Measurements from ENCODE around the gene GARIN5A. TPM values are rescaled to one million over a fixed set of nuclear protein-coding genes. Genes with fewer than 3 reads are reported as not detected.

The GARIN5A gene
- polyA plus RNA-seq, 3 donors = 0.41 TPM; not detected in 2

GRCh38 chr19:50501186-50501567 lies 24.5 kb upstream of the GARIN5A start:
- H3K9ac ChIP-seq (ENCODE audit: insufficient read depth, low read length, poor library complexity, severe bottlenecking) = no peak overlapping the region
- Mint-ChIP-seq H3K4me1 (no peaks in the 10 kb centered on the region), H3K36me3 (peaks cover 4 to 5% of the 10 kb centered on the region in 2 donors), H3K27ac (no peak overlapping the region), H3K4me3 (no peak overlapping the region), H3K27me3 (ENCODE audit: low read depth in 3 of 3) (peaks cover 0 to 2% (median 2%) of the 10 kb centered on the region in 3 donors), H3K9me3 (no peaks in the 10 kb centered on the region)
- no peaks in the 10 kb centered on the region for H4K20me1 ChIP-seq (ENCODE audit: insufficient read depth, low read length)
- no peak for TF ChIP-seq CTCF (IDR thresholded peaks at IDR 0.05)
- no peak overlapping the region for H3K4me3 ChIP-seq (replicated peaks in 1 of 3; ENCODE audit: low read depth in 2 of 3, low read length in 3 of 3)
- H3K27me3 ChIP-seq (ENCODE audit: control insufficient read depth in 2 of 2, insufficient read depth in 2 of 2, low read length in 2 of 2) = no peaks in the 10 kb centered on the region
- no peak overlapping the region for H3K4me2 ChIP-seq (replicated peaks; ENCODE audit: extremely low read depth, low read length, poor library complexity, severe bottlenecking)
- intact Hi-C loops (cut with micrococcal nuclease) = no loop called here
- H2AFZ ChIP-seq (ENCODE audit: insufficient read depth, low read depth, low read length, poor library complexity, severe bottlenecking) = no peak overlapping the region
- no peak for DNase-seq
- WGBS (ENCODE audit: insufficient coverage) = 89% methylated on average over 12 of the region's 12 CpGs
- no peaks in the 10 kb centered on the region for H3K36me3 ChIP-seq (replicated peaks in 1 of 2; ENCODE audit: control insufficient read depth in 1 of 2, insufficient read depth in 2 of 2, low read length in 2 of 2)
- H3K79me2 ChIP-seq (ENCODE audit: insufficient read depth, low read length) = no peaks in the 10 kb centered on the region
- no peaks in the 10 kb centered on the region for H3K9me3 ChIP-seq (replicated peaks in 1 of 2; ENCODE audit: control insufficient read depth in 1 of 2, insufficient read depth in 1 of 2, low read length in 2 of 2)
- H3K4me1 ChIP-seq (ENCODE audit: control insufficient read depth in 1 of 2, insufficient read depth in 2 of 2, low read length in 2 of 2) = no peaks in the 10 kb centered on the region
- no peak overlapping the region for H3K27ac ChIP-seq (ENCODE audit: low read depth in 1 of 2, low read length in 2 of 2)

GRCh38 chr19:50500753-50501151 lies 24.1 kb upstream of the GARIN5A start:
- Histone ChIP-seq H3K36me3 (replicated peaks in 1 of 2; ENCODE audit: control insufficient read depth in 1 of 2, insufficient read depth in 2 of 2, low read length in 2 of 2) (no peaks in the 10 kb centered on the region), H2AFZ (ENCODE audit: insufficient read depth, low read depth, low read length, poor library complexity, severe bottlenecking) (no peak overlapping the region), H3K9me3 (replicated peaks in 1 of 2; ENCODE audit: control insufficient read depth in 1 of 2, insufficient read depth in 1 of 2, low read length in 2 of 2) (no peaks in the 10 kb centered on the region), H3K4me3 (replicated peaks in 1 of 3; ENCODE audit: low read depth in 2 of 3, low read length in 3 of 3) (no peak overlapping the region), H3K4me1 (ENCODE audit: control insufficient read depth in 1 of 2, insufficient read depth in 2 of 2, low read length in 2 of 2) (no peaks in the 10 kb centered on the region), H3K9ac (ENCODE audit: insufficient read depth, low read length, poor library complexity, severe bottlenecking) (no peak overlapping the region), H3K27me3 (ENCODE audit: control insufficient read depth in 2 of 2, insufficient read depth in 2 of 2, low read length in 2 of 2) (no peaks in the 10 kb centered on the region), H3K4me2 (replicated peaks; ENCODE audit: extremely low read depth, low read length, poor library complexity, severe bottlenecking) (no peak overlapping the region), H3K27ac (ENCODE audit: low read depth in 1 of 2, low read length in 2 of 2) (no peak overlapping the region), H4K20me1 (ENCODE audit: insufficient read depth, low read length) (no peaks in the 10 kb centered on the region), H3K79me2 (ENCODE audit: insufficient read depth, low read length) (no peaks in the 10 kb centered on the region)
- intact Hi-C loops (cut with micrococcal nuclease) = no loop called here
- DNase-seq = no peak
- 90% methylated on average over 9 of the region's 10 CpGs for WGBS (ENCODE audit: insufficient coverage)
- H3K27ac Mint-ChIP-seq = peak overlapping the region in 1 of 7 donors; percentile 22
- TF ChIP-seq CTCF (IDR thresholded peaks at IDR 0.05) = no peak
- H3K4me3 Mint-ChIP-seq = no peak overlapping the region
- H3K4me1 Mint-ChIP-seq = no peaks in the 10 kb centered on the region
- peaks cover 1 to 2% (median 2%) of the 10 kb centered on the region in 3 donors for H3K27me3 Mint-ChIP-seq (ENCODE audit: low read depth in 3 of 3)
- H3K36me3 Mint-ChIP-seq = peaks cover 4 to 5% of the 10 kb centered on the region in 2 donors
- no peaks in the 10 kb centered on the region for H3K9me3 Mint-ChIP-seq

All from CD14-positive monocyte (primary cell).